Testis (tissue), 3 donors: ENCODE measurements around the gene CLCC1. TPM values are rescaled to one million over a fixed set of nuclear protein-coding genes. Genes with fewer than 3 reads are reported as not detected.

Experiments
- DNase-seq: peaks from one replicate; pipeline ENCODE4 v3.0.0-alpha.2; 2019
- H3K27ac ChIP-seq, 2 donors: fragments of 200-600 bp; sonication (generic); one replicate each; pipeline ENCODE4 v1.5.1; 2019
- H3K27me3 ChIP-seq: fragments of 200-600 bp; sonication (generic); one replicate; pipeline ENCODE4 v1.5.1; 2019
- H3K36me3 ChIP-seq: fragments of 200-600 bp; sonication (generic); one replicate; pipeline ENCODE4 v1.5.1; 2017; ENCODE audit warnings: low read depth; ENCODE audit errors: missing control alignments
- H3K4me1 ChIP-seq: fragments of 200-600 bp; sonication (generic); one replicate; pipeline ENCODE4 v1.5.1; 2019
- H3K4me3 ChIP-seq, 2 donors: fragments of 200-600 bp; sonication (generic); one replicate each; pipeline ENCODE4 v1.5.1; 2017 to 2019
- H3K9me3 ChIP-seq: fragments of 200-600 bp; sonication (generic); one replicate; pipeline ENCODE4 v1.5.1; 2017
- CTCF ChIP-seq, 3 experiments: fragments of 450-650 bp in 2 of 3; fragments of 200-600 bp in 1 of 3; sonication (generic) in 1 of 3; IDR thresholded peaks; one replicate each; pipeline ENCODE4 v1.5.1; 2016 to 2019; ENCODE audit warnings: antibody characterized with exemption in 3 of 3, mild to moderate bottlenecking in 2 of 3, moderate library complexity in 1 of 3
- POLR2A ChIP-seq: fragments of 450-650 bp; IDR thresholded peaks from one replicate; pipeline ENCODE4 v1.6.1; 2017; ENCODE audit warnings: antibody characterized with exemption, mild to moderate bottlenecking, moderate library complexity
- WGBS, 2 donors: methylation state at CpG; one replicate each; pipeline ENCODE4 v1.1.5; 2018; 5-methylcytosine and 5-hydroxymethylcytosine counted together
- intact Hi-C: fragments of 100-400 bp; cut with DNase I; formaldehyde crosslinking; loops from one replicate; pipeline ENCODE4 v1.15.1; 2023; ENCODE audit warnings: low total_unique reads
- polyA plus RNA-seq: library from polyadenylated mRNA; stranded (reverse); fragments of 350-450 nt; fragmentation: Illumina TruSeq; extraction: RNeasy Lipid Tissue Mini Kit (QIAGEN cat#74804); gene quantifications from one replicate; pipeline ENCODE4 v1.2.3, GENCODE V29; 2014; ENCODE audit warnings: low read depth, low replicate concordance; ENCODE audit not compliant: insufficient read depth
- total RNA-seq, 2 donors: library from RNA; depleted of rRNA; stranded (reverse); fragments of >200 nt; gene quantifications; one replicate each; pipeline ENCODE4 v1.2.3, GENCODE V29; 2016

Gene CLCC1
- total and polyA plus RNA-seq, 3 donors from 2014 or later = 16.4 to 34.6 (median 23.6) TPM

GRCh38 chr1:108960719-108961118 lies 2.6 kb downstream of the CLCC1 start:
- H3K4me3 ChIP-seq = no peak overlapping the region
- WGBS, 2 donors = 82 to 84% methylated on average over 5 of the region's 5 CpGs
- no peak for DNase-seq
- H3K36me3 ChIP-seq = no peaks in the 10 kb centered on the region
- no peak for TF ChIP-seq POLR2A
- TF ChIP-seq CTCF (IDR thresholded peaks at IDR 0.05) = no peak
- no peaks in the 10 kb centered on the region for H3K9me3 ChIP-seq
- intact Hi-C loops = no loop called here
- H3K4me1 ChIP-seq = peaks cover 31% of the 10 kb centered on the region
- no peaks in the 10 kb centered on the region for H3K27me3 ChIP-seq
- no peak overlapping the region for H3K27ac ChIP-seq

- Histone ChIP-seq H3K36me3 (no peaks in the 10 kb centered on the region), H3K9me3 (no peaks in the 10 kb centered on the region), H3K27me3 (no peaks in the 10 kb centered on the region), H3K4me3 (no peak overlapping the region), H3K27ac (no peak overlapping the region), H3K4me1 (peaks cover 31% of the 10 kb centered on the region)
- WGBS, 2 donors = 84 to 87% methylated on average over 5 of the region's 5 CpGs
- intact Hi-C loops = no loop called here
- DNase-seq = no peak
- no peak for TF ChIP-seq CTCF (IDR thresholded peaks at IDR 0.05)
- no peak for TF ChIP-seq POLR2A
These were observed 5.4 kb downstream of the CLCC1 start for GRCh38 chr1:108957888-108958287.

- intact Hi-C loops = no loop called here
- Histone ChIP-seq H3K4me3 (no peak overlapping the region), H3K4me1 (peaks cover 20% of the 10 kb centered on the region), H3K27me3 (no peaks in the 10 kb centered on the region), H3K27ac (no peak overlapping the region), H3K36me3 (no peaks in the 10 kb centered on the region), H3K9me3 (no peaks in the 10 kb centered on the region)
- WGBS, 2 donors = 79 to 87% methylated on average over 3 of the region's 3 CpGs
- DNase-seq = no peak
- TF ChIP-seq POLR2A (no peak), CTCF (IDR thresholded peaks at IDR 0.05) (no peak)
These were observed 7.4 kb downstream of the CLCC1 start for GRCh38 chr1:108955881-108956280.

GRCh38 chr1:108955111-108955510 lies 8.2 kb downstream of the CLCC1 start:
- no peak for DNase-seq
- 87 to 95% methylated on average over 3 of the region's 3 CpGs for WGBS, 2 donors
- no peak overlapping the region for H3K4me3 ChIP-seq
- H3K4me1 ChIP-seq = peaks cover 20% of the 10 kb centered on the region
- intact Hi-C loops = no loop called here
- no peak overlapping the region for H3K27ac ChIP-seq
- no peaks in the 10 kb centered on the region for H3K9me3 ChIP-seq
- no peaks in the 10 kb centered on the region for H3K36me3 ChIP-seq
- TF ChIP-seq POLR2A = no peak
- no peak for TF ChIP-seq CTCF (IDR thresholded peaks at IDR 0.05)
- H3K27me3 ChIP-seq = no peaks in the 10 kb centered on the region

- Histone ChIP-seq H3K4me3 (no peak overlapping the region), H3K4me1 (peaks cover 14% of the 10 kb centered on the region), H3K9me3 (no peaks in the 10 kb centered on the region), H3K36me3 (no peaks in the 10 kb centered on the region), H3K27me3 (no peaks in the 10 kb centered on the region), H3K27ac (no peak overlapping the region)
- WGBS, 2 donors = 90 to 95% methylated on average over 6 of the region's 6 CpGs
- no peak for TF ChIP-seq CTCF (IDR thresholded peaks at IDR 0.05)
- no peak for TF ChIP-seq POLR2A
- no peak for DNase-seq
- intact Hi-C loops = no loop called here
These were observed 9.8 kb downstream of the CLCC1 start for GRCh38 chr1:108953452-108953851.
